ENCODE measurements around the gene HPSE2.
"Not testable (repeated sequence)": the region's sequence is repeated elsewhere in the genome, so short reads cannot be mapped to it uniquely, and the experiment has no call there.

DNA sequence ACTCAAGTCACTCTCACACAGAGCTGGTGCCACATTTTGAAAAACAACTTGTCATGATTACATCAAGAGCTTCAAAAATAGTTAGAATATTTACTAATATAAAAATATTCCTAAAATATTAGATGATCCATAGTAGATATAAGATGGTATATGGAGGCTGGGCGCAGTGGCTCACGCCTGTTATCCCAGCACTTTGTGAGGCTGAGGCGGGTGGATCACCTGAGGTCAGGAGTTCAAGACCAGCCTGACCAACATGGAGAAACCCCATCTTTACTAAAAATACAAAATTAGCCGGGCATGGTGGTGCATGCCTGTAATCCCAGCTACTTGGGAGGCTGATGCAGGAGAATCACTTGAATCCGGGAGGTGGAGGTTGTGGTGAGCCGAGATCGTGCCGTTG is 327.4 kb downstream of the HPSE2 start:
- TF ChIP-seq, protein P1, sequence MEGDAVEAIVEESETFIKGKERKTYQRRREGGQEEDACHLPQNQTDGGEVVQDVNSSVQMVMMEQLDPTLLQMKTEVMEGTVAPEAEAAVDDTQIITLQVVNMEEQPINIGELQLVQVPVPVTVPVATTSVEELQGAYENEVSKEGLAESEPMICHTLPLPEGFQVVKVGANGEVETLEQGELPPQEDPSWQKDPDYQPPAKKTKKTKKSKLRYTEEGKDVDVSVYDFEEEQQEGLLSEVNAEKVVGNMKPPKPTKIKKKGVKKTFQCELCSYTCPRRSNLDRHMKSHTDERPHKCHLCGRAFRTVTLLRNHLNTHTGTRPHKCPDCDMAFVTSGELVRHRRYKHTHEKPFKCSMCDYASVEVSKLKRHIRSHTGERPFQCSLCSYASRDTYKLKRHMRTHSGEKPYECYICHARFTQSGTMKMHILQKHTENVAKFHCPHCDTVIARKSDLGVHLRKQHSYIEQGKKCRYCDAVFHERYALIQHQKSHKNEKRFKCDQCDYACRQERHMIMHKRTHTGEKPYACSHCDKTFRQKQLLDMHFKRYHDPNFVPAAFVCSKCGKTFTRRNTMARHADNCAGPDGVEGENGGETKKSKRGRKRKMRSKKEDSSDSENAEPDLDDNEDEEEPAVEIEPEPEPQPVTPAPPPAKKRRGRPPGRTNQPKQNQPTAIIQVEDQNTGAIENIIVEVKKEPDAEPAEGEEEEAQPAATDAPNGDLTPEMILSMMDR (IDR thresholded peaks at IDR 0.05) = not testable (repeated sequence)
- TF ChIP-seq POLR2A, EP300 (IDR thresholded peaks at IDR 0.05): not testable (repeated sequence)

Data from sigmoid colon (tissue), 4 donors.